ENCODE data around the gene F2. TPM values are rescaled to one million over a fixed set of nuclear protein-coding genes. Genes with fewer than 3 reads are reported as not detected.

F2 gene
- polyA plus RNA-seq (2012; ENCODE audit: insufficient read length, low read depth): not detected

- TF ChIP-seq SIN3A (IDR thresholded peaks at IDR 0.05; ENCODE audit: borderline replicate concordance, insufficient read depth, low read length): no peak
- TF ChIP-seq POLR2AphosphoS5 (IDR thresholded peaks at IDR 0.05; ENCODE audit: low read depth, low read length): no peak
- no peak for TF ChIP-seq REST (IDR thresholded peaks at IDR 0.05; ENCODE audit: insufficient read depth in 1 of 2, low read depth in 2 of 2, low read length in 2 of 2)
- TF ChIP-seq FOXP2 (optimal IDR thresholded peaks at IDR 0.05; ENCODE audit: borderline replicate concordance, extremely low read depth, extremely low read length, insufficient read depth): no peak
- TF ChIP-seq TAF1 (IDR thresholded peaks at IDR 0.05; ENCODE audit: borderline replicate concordance, insufficient read depth, low read length): no peak
Observed at GRCh38 chr11:46719048-46719542, at the start of gene F2. TSS of gene F2 (plus strand) at chr11:46719213. CDS start at chr11:46719236, 23 bp downstream.

GRCh38 chr11:46669711-46670139 is 49.3 kb upstream of the F2 start:
- TF ChIP-seq FOXP2 (optimal IDR thresholded peaks at IDR 0.05; ENCODE audit: borderline replicate concordance, extremely low read depth, extremely low read length, insufficient read depth): no peak
- TF ChIP-seq TAF1 (IDR thresholded peaks at IDR 0.05; ENCODE audit: borderline replicate concordance, insufficient read depth, low read length): no peak
- TF ChIP-seq POLR2AphosphoS5 (IDR thresholded peaks at IDR 0.05; ENCODE audit: low read depth, low read length): no peak
- TF ChIP-seq SIN3A (IDR thresholded peaks at IDR 0.05; ENCODE audit: borderline replicate concordance, insufficient read depth, low read length): no peak
- no peak for TF ChIP-seq REST (IDR thresholded peaks at IDR 0.05; ENCODE audit: insufficient read depth in 1 of 2, low read depth in 2 of 2, low read length in 2 of 2)

GRCh38 chr11:46671958-46672315 is 47.1 kb upstream of the F2 start:
- TF ChIP-seq TAF1 (IDR thresholded peaks at IDR 0.05; ENCODE audit: borderline replicate concordance, insufficient read depth, low read length): no peak
- TF ChIP-seq REST (IDR thresholded peaks at IDR 0.05; ENCODE audit: insufficient read depth in 1 of 2, low read depth in 2 of 2, low read length in 2 of 2): no peak
- TF ChIP-seq SIN3A (IDR thresholded peaks at IDR 0.05; ENCODE audit: borderline replicate concordance, insufficient read depth, low read length): no peak
- no peak for TF ChIP-seq FOXP2 (optimal IDR thresholded peaks at IDR 0.05; ENCODE audit: borderline replicate concordance, extremely low read depth, extremely low read length, insufficient read depth)
- no peak for TF ChIP-seq POLR2AphosphoS5 (IDR thresholded peaks at IDR 0.05; ENCODE audit: low read depth, low read length)

GRCh38 chr11:46672381-46672839 is 46.6 kb upstream of the F2 start:
- TF ChIP-seq FOXP2 (optimal IDR thresholded peaks at IDR 0.05; ENCODE audit: borderline replicate concordance, extremely low read depth, extremely low read length, insufficient read depth): no peak
- no peak for TF ChIP-seq SIN3A (IDR thresholded peaks at IDR 0.05; ENCODE audit: borderline replicate concordance, insufficient read depth, low read length)
- TF ChIP-seq TAF1 (IDR thresholded peaks at IDR 0.05; ENCODE audit: borderline replicate concordance, insufficient read depth, low read length): no peak
- no peak for TF ChIP-seq REST (IDR thresholded peaks at IDR 0.05; ENCODE audit: insufficient read depth in 1 of 2, low read depth in 2 of 2, low read length in 2 of 2)
- no peak for TF ChIP-seq POLR2AphosphoS5 (IDR thresholded peaks at IDR 0.05; ENCODE audit: low read depth, low read length)

All from PFSK-1 (cell line).